Frontal cortex (tissue), 4 donors: ENCODE results near the gene YWHAG. TPM values are rescaled to one million over a fixed set of nuclear protein-coding genes. Genes with fewer than 3 reads are reported as not detected.
"Not testable (repeated sequence)": the region's sequence is repeated elsewhere in the genome, so short reads cannot be mapped to it uniquely, and the experiment has no call there.

ENCODE experiments used
- DNase-seq, 2 donors: peaks; one replicate each; pipeline ENCODE4 v3.0.0; 2012; ENCODE audit warnings: low spot score in 2 of 2
- FAIRE-seq: peaks from 2 replicates; lab custom pipeline; 2012; peaks lifted over from hg19 to GRCh38; lab: Jason Lieb, UNC
- total RNA-seq: library from RNA; depleted of rRNA; stranded (reverse); fragments of >200 nt; gene quantifications from one replicate; pipeline ENCODE4 v1.2.3, GENCODE V29; 2014
- donor health status: control.
- donor health status: control.
- donor health status: control.

The YWHAG gene
- total RNA-seq, 1 donor from 2014 or later: 404 TPM

DNA sequence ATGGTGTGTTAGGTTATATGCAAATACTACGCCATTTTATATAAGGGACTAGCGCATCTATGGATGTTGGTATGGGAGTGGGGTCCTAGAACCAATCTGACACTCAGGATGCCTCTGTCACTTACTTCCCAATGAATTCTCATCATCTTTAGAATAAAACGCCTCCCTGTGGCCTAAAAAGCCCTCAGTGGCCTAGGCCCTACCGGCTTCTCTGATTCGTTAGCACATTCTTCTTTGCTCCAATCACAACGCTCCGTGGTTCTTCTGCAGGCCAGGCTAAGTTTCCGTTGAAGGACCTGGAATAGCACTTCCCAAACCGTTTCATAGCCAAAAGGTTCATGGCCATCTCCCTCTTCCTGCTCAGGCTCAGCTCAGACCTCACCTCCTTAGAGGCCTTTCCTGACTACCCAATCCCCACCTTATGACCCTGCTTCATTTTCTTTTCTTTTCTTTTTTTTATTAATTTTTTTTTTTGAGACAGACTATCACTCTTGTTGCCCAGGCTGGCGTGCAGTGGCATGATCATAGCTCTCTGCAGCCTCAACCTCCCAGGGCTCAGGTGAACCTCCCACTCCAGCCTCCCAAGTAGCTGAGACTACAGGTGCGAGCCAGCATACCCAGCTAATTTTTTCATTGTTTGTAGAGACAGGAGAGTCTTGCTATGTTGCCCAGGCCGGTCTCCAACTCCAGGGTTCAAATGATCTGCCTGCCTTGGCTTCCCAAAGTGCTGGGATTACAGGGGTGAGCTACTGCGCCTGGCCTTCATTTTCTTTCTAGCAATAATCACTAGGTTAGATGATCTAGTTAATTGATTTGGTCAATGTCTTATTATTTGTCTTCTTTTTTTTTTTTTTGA lies 24.5 kb upstream of the YWHAG start:
- DNase-seq (no peak), FAIRE-seq (no peak)

DNA sequence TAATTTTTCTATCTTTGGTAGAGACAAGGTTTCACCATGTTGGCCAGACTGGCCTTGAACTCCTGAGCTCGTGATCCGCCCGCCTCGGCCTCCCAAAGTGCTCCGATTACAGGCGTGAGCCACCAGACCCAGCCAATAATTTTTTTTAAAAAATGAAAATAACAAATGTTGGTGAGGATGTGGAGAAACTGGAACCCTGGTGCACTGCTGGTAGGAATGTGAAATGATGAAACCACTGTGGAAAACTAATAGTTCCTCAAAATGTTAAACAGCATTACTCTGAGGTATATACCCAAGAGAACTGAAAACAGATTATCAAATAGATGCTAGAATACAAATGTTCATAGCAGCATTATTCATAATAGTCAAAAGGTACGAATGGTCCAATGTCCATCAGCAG lies 23.0 kb upstream of the YWHAG start:
- DNase-seq (no peak), FAIRE-seq (no peak)

DNA sequence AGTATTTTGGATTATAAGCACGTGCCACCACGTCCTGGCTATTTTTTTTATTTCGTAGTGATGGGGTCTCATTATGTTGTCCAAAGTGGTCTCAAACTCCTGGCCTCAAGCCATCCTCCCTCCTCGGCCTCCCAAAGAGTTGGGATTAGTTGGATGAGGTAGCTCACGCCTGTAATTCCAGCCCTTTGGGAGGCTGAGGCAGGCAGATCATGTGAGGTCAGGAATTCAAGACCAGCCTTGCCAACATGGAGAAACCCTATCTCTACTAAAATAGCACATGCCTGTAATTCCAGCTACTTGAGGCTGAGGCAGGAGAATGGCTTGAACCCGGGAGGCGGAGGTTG lies 21.8 kb upstream of the YWHAG start:
- DNase-seq: no peak
- FAIRE-seq: no peak

DNA sequence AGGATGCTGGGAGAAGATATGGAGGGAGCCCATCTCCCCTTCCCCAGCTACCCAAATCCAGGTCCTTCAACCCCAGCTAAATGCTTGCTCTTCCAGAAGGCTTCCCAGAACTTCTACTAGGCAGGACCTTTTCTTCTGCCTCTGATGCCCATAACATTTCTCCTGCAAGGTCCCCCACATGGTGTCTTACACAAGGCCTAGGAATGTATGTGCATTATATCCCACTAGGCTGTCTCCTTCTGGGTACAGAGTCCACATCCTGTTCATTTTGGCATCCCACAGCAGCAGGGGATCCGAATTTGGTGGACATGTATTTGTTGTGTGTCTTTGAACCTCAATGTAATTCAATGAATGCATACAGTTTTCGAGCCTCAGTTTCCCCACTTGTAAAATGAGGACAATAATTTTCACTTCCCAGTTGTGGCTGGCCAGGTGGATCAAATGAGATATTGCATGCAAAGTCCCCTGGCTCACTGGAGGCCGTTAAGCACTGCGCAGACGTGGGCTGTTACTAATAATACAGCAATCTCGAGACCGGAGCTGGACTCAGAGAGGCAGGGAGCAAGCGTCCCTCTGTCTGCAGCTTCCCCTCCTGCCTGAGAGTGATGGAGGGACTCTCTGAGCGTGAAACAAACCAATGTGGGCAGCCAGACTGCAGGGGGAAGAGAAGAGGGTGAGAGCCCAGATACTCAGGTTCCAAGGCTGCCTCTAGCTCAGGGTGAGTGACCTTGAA lies 18.6 kb upstream of the YWHAG start:
- FAIRE-seq (no peak), DNase-seq (no peak)

DNA sequence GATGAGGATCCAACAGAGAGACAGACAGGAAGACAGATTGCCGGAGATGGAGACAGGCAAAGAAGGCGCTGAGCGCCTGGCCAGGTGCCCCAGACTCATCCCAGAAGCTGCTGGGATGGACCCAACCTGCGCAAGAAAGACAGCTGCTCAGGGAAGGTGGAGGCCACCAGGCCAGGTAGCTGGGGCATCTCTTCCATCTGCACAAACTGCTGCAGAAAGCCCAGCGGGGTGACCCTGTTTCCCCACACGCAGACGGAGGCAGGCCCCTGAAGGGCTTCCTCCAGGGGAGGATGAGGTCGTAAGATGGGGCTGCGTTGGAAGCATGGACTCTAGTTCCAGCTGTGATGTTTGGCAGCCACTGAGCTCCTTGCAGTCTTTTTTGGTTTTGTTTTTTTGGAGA lies 16.5 kb upstream of the YWHAG start:
- FAIRE-seq: no peak
- DNase-seq: no peak

DNA sequence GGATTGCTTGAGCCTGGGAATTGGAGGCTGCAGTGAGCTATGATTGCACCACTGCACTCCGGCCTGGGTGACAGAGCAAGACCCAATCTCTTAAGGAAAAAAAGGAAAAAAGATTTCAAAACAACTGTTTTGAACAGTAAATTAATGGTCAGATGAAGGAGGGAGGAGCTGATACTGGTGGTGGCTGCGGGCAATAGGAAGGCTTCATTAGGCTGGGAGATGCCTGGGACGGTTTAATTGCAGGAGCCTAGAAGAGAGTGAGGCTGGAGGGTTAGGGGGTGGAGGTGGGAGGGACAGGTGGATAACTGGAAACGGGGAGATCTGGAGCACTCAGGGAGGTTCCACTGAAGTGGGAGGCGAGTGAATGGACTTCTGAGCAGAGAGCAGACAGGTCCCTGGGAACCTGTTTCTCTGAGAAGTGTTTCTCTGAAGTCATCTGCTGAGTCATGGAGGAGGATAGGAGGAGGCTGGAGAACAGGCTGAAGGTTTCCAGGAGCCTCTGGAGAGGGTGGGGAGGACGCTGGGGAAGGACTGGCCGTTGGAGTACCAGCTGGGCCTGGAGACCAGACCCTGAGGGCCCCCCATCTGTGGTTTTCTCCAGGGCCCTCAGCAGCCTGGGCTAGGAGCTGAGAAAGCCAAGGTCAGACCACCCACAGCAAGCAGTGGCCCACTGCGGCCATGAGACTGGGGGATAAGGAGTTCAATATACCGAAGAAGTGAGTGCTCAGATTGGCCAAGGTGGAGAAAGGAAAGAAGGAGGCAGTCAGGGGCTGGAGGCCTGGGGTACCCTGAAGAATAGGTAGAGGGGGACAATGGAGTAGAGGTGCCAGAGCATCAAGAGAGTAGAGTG lies 14.4 kb upstream of the YWHAG start:
- FAIRE-seq (no peak), DNase-seq (peak in 1 of 2 donors; percentile 39)

DNA sequence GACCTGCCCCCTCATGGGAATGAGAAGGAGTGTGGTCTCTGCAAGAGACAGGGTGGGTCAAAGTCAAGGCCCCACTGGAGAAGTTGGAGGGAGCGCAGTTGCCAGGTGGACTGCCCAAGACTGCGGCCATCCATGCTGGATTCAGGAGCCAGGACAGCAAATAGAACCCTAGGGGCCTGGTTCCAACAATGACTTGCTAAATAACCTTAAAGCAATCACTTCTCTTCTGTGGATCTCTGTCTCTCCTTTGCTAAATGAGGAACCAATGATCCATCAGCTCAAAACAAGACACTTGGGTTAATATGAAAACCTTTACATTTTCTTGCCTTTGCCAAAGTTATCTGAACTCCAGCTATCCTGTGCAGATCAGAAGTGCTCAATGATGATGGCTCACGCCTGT lies 12.6 kb upstream of the YWHAG start:
- DNase-seq (no peak), FAIRE-seq (no peak)

DNA sequence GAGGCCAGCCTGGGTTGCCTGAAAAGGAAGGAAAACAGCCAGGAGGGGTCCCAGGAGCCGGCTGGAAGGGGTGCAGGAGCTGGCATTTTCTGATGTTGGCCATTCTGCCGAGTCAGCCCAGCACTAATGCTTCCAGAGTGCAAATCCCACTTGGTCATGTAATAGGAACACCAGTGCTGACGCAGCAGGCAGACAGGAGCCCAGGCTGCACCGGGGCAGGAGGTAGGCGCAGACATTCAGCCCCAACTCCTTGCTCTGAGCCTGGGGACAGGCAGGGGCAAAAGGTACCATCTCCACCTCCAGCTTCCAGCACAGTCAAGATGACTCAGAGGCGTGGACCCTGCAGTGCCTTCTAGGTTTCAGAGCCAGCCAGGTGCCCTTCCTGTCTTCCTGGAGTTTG lies 10.2 kb upstream of the YWHAG start:
- FAIRE-seq (no peak), DNase-seq (no peak)

DNA sequence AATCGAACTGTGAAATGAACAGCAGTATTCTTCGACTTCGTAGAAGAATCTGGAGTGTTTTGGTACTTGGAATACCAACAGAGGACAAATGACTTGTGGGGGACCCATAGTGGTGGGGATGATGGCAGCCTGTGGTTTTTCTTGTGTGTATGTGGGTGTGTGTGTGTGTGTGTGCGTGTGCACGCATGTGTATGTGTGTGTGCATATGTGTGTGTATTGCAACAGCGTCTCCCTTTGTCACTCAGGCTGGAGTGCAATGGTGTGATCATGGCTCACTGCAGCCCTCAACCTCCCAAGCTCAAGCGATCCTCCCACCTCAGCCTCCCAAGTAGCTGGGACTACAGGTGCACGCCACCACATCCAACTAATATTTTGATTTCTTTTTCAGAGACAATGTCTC lies 9.4 kb upstream of the YWHAG start:
- FAIRE-seq (no peak), DNase-seq (no peak)

DNA sequence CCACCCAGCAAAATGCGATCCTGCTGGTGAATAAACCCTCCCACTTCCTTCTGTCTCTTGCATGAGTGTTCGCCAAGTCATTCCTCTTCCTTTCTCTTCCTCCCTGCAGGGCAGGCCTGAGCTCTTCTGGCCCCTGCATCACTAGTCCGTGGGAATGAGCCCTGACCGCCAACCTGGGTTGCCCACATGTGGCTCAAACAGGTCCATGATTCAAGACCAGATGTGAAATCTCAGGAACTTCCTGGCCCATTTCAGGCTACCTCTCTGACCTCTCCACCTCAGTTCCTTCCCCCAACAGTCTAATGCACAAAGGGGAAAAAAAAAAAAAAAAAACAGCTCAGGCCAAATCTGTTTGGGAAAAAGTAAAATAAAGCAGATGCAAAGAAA lies 5.4 kb upstream of the YWHAG start:
- no peak for DNase-seq
- FAIRE-seq: no peak

DNA sequence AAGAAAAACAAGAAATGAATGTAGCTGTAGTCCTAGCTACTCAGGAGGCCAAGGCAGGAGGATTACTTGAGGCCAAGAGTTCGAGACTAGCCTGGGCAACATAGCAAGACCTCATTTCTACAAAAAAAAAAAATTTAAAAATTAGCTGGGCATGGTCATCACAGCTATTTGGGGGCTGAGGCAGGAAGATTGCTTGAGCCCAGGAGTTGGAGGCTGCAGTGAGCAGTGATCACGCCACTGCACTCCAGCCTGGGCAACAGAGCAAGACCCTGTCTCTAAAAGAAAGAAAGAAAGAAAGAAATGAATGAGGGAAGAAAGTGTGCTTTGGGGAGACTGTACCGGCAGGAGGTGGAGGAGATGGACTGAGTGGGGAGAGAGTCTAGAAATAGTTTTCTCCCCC lies 5.0 kb upstream of the YWHAG start:
- not testable (repeated sequence) for FAIRE-seq, DNase-seq

DNA sequence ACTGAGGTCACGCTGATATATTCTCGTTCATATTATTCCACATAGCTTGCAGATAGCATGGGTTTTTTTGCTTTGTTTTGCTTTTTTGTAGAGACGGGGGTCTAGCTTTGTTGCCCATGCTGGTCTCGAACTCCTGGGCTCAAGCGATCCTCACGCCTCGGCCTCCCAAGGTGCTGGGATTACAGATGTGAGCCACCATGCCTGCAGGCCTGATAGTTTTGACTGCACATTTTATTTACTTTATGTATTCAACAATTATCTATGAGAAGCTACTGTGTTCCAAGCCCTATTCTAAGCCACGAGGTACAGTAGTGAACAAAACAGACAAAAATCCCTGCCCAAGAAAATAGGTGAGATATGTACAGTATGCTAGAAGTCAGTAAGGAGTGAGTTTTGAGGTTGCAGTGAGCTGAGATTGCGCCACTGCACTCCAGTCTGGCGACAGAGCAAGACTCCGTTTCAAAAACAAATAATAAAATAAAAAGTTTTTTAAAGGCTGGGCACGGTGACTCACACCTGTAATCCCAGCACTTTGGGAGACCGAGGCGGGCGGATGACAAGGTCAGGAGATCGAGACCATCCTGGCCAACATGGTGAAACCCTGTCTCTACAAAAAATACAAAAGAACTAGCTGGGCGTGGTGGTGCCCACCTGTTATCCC lies 1.3 kb upstream of the YWHAG start:
- DNase-seq: no peak
- no peak for FAIRE-seq

DNA sequence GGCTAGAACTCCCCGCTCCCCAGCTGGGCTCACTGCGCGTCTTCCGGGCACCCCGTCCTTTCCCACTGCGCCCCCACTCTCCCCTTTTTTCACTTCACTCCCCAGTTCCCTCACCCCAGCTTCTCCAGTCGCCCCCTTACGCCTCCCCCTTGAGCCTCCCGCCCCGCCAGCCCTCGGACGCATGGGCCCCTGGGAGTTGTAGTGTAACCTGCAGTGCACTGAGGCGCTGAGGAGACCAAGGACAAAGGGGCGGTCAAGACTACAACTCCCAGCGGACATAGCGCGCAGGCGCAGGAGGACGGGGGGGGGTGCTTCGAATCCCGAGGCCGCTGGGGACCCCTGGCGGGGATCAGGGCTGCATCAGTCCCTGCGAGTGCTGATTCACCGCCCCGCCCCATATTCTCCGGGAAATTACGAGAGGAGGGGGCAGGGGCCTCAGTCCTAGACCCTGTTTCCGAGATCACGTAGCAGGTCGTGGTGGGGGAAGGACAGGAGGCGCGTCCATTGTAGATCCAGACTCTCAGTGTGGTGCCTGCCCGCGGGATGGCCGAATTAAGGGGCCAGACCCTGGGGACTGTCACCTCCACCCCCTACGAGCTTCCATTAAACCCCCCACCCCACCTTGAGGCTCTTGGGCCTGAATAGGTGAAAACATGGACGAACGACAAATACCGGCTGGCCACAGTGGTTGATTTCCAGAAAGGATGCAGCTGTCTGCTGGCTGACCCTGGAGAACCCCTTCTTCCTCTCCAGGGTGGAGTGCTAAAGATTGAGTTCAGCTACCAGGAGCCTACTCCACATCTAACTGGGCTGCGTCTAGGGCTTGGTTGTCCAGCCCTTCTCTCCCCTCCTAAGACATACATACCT lies 553 bp upstream of the YWHAG start:
- FAIRE-seq: no peak

DNA sequence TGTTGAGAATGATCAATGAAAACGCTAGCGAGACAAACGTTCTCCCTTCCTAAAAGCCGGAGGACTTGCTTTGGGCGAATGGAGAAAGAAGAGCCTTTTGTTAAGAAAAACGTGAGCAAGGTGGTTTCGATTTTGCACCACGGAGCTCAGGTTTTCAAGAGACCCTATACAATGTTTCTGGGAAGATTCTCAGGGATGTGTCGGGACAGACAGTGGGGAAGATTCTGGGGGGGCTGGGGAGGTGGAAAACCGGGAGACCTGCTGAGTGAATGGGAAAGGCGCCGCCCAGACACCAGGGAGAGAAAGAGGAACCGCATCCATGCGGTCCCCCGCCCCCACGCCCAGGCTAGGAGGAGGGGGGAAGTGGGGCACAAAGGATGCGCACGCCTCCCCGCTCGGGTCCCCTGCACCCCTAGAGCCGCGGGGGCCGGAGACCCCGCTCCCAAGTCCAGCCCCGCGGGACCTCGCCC lies 745 bp downstream of the YWHAG start:
- FAIRE-seq: no peak
- DNase-seq: peak in 1 of 2 donors; percentile 48

More for the DNA sequence above, 553 bp upstream of the YWHAG start:
- peak; percentile 87 to 90 for DNase-seq

DNA sequence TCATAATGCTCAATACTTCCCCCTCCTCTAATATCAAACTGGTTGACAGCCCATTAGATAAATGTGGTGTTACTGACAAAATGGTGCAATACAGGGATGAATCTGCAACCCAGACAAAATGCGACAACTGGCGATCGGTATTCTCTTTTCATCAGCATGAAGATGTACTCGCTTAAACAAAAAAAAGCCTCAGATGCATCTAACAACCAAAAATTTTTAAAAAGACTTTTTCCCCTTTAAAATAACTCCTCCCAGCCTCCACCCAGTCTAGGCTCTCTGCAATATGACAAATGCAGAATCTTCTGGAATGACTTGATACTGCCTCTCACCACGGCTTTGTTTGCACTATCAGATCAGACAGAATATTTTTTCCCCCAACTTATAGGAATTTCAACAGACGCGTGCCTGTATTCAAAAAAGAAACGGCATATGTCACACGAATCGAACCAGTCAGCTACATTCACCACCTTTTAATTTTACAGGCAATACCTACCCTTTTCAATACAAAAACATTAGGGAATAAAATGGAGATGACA lies 1.2 kb downstream of the YWHAG start:
- FAIRE-seq (no peak), DNase-seq (no peak)

DNA sequence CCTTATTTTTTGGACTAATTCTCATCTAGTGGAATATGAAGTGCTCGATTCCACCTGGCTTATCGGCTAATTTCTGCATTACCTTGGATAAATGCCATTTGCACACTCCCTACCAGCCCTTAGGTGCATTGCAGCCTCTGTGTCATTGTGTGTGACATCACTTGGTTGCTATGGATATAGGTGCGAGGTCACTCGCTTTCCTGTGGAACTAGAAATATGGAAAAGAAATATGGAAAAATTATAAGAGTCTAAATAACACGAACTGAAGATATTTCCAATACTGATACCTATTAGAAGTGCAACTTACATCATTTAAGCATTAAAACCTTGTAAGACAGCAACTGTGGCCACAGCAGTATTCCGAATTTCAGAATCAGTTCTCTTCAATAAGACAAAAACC lies 2.0 kb downstream of the YWHAG start:
- FAIRE-seq: no peak
- no peak for DNase-seq

DNA sequence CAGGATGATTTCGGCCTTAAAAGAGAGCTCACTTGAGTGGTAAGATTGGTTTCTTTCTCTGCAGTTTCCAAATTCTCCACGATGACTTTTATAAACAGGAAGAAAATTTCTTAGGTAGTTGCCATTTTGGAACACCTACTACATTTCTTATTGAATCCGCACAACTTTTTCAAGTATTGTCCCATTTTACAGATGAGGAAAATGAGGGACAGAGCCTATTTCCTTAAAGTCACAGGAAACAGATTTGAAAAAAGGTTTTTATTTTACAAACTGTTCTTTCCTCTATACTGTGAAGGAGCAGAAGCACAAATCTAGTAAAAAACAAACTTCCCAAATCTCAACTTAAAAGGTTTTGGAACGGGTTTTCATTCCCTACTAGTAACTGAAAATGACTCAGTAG lies 2.7 kb downstream of the YWHAG start:
- no peak for DNase-seq
- no peak for FAIRE-seq

DNA sequence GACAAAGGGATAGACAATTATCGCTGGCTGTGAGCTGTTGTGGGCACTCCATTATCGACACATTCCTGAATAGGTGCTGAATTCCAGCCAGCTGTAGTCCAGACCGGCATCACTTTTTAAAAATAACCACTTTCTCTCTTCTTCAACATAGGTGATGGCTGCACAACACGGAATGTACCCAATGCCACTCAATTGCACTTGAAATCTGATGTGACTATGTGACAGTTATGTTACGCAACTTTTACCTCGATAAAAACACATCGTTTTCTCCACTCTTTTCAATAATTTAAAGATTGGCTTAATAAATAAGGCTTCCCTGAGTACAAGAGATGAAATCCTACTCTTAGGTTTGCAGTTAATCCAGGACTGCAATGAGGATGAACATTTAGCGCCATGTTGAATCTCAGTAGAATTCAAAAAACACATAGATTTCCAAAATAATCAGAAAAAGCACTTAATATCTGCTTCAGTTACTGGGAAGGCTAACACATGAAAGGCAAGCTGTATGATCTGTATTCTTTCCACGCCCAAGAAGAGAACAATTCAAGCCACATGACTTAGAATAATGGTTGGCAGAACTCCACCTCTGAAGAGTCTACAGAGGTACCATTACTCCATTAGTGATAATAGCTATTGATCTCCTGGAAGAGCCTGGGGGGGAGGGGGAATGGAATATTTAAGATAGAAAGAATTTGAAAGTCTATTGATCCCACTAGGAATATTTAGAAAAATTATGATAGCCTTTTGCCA lies 3.6 kb downstream of the YWHAG start:
- no peak for DNase-seq

More for the DNA sequence above, 3.6 kb downstream of the YWHAG start:
- FAIRE-seq: no peak
